WTC11 (cell line): Measurements from ENCODE around the gene ACBD6. TPM values are rescaled to one million over a fixed set of nuclear protein-coding genes. Genes with fewer than 3 reads are reported as not detected.

Experiments used
- ATAC-seq: fragments of 200-7000 bp; cut with Tn5 transposase; 2 replicates; pipeline ENCODE4 v1.10.0; 2021; ENCODE audit warnings: mild to moderate bottlenecking, moderate library complexity
- CTCF ChIA-PET: fragments of 300-600 bp; sonication (Branson Sonifier 250); formaldehyde crosslinking; loops from one replicate; lab custom pipeline; 2021; ENCODE audit warnings: antibody characterized with exemption; lab: Charles Lee
- POLR2A ChIA-PET: fragments of 350-600 bp; sonication (Branson Sonifier 250); formaldehyde crosslinking; loops from one replicate; lab custom pipeline; 2021; ENCODE audit warnings: antibody characterized with exemption; lab: Charles Lee
- DNase-seq: peaks from one replicate; pipeline ENCODE4 v3.0.0; 2021; ENCODE audit warnings: low spot score
- H3K27ac Mint-ChIP-seq: 2 replicates; pipeline ENCODE4 v1.8.0; 2021; ENCODE audit warnings: mixed read lengths
- H3K27me3 Mint-ChIP-seq: 2 replicates; pipeline ENCODE4 v1.8.0; 2021; ENCODE audit warnings: low read depth, mild to moderate bottlenecking, moderate library complexity, mixed read lengths
- H3K36me3 Mint-ChIP-seq: 2 replicates; pipeline ENCODE4 v1.8.0; 2021; ENCODE audit warnings: mixed read lengths
- H3K4me1 Mint-ChIP-seq: 2 replicates; pipeline ENCODE4 v1.8.0; 2022; ENCODE audit warnings: mixed read lengths
- H3K4me3 Mint-ChIP-seq: 2 replicates; pipeline ENCODE4 v1.8.0; 2021; ENCODE audit warnings: mild to moderate bottlenecking, moderate library complexity, mixed read lengths
- H3K9me3 Mint-ChIP-seq: 2 replicates; pipeline ENCODE4 v1.8.0; 2021; ENCODE audit warnings: mixed read lengths
- CREM ChIP-seq: sonication (generic); formaldehyde crosslinking; IDR thresholded peaks from 2 replicates; pipeline ENCODE4 v1.8.1; 2022; ENCODE audit warnings: mild to moderate bottlenecking, missing genetic modification reagents, moderate library complexity
- FOXP1 ChIP-seq: sonication (generic); formaldehyde crosslinking; IDR thresholded peaks from 2 replicates; pipeline ENCODE4 v1.8.0; 2022; ENCODE audit warnings: missing genetic modification reagents, mild to moderate bottlenecking, moderate library complexity, borderline replicate concordance
- GRHL2 ChIP-seq: fragments of 250-450 bp; sonication (Bioruptor Pico); IDR thresholded peaks from 2 replicates; pipeline ENCODE4 v1.8.0; 2022; ENCODE audit warnings: mild to moderate bottlenecking, moderate library complexity; ENCODE audit not compliant: insufficient replicate concordance, severe bottlenecking
- JUN ChIP-seq: sonication (generic); formaldehyde crosslinking; IDR thresholded peaks from 2 replicates; pipeline ENCODE4 v1.8.0; 2023; ENCODE audit warnings: mild to moderate bottlenecking, missing genetic modification reagents
- ZNF232 ChIP-seq: sonication (generic); formaldehyde crosslinking; IDR thresholded peaks from 2 replicates; pipeline ENCODE4 v1.8.0; 2022; ENCODE audit warnings: mild to moderate bottlenecking, missing genetic modification reagents
- ZNF671 ChIP-seq: fragments of 250-450 bp; sonication (Bioruptor Pico); IDR thresholded peaks from 2 replicates; pipeline ENCODE4 v1.8.0; 2021; ENCODE audit warnings: mild to moderate bottlenecking
- total RNA-seq: library from RNA; stranded (reverse); gene quantifications from 3 replicates; pipeline ENCODE4 v1.2.3, GENCODE V29; 2021
- TF ChIP-seq, protein P1 (sequence below): sonication (generic); formaldehyde crosslinking; IDR thresholded peaks from 2 replicates; pipeline ENCODE4 v1.8.1; 2023; ENCODE audit warnings: mild to moderate bottlenecking, missing genetic modification reagents, moderate library complexity
- TF ChIP-seq, protein P2 (sequence below): sonication (generic); formaldehyde crosslinking; conservative IDR thresholded peaks from 2 replicates; pipeline ENCODE4 v1.8.1; 2022; ENCODE audit warnings: mild to moderate bottlenecking, missing genetic modification reagents
- TF ChIP-seq, protein P3 (sequence below): sonication (generic); formaldehyde crosslinking; IDR thresholded peaks from 2 replicates; pipeline ENCODE4 v1.8.0; 2022; ENCODE audit warnings: missing genetic modification reagents
- TF ChIP-seq, protein P4 (sequence below): fragments of 250-450 bp; sonication (Bioruptor Pico); IDR thresholded peaks from 2 replicates; pipeline ENCODE4 v2.1.2; 2022; ENCODE audit warnings: mild to moderate bottlenecking, moderate library complexity
- TF ChIP-seq, protein P5 (sequence below): sonication (generic); formaldehyde crosslinking; IDR thresholded peaks from 2 replicates; pipeline ENCODE4 v1.8.0; 2022; ENCODE audit warnings: mild to moderate bottlenecking, missing genetic modification reagents
- TF ChIP-seq, protein P6 (sequence below): sonication (generic); formaldehyde crosslinking; IDR thresholded peaks from 2 replicates; pipeline ENCODE4 v1.8.1; 2023; ENCODE audit warnings: mild to moderate bottlenecking, missing genetic modification reagents
- TF ChIP-seq, protein P7 (sequence below): sonication (generic); formaldehyde crosslinking; IDR thresholded peaks from 2 replicates; pipeline ENCODE4 v1.8.0; 2023; ENCODE audit warnings: mild to moderate bottlenecking, missing genetic modification reagents
- TF ChIP-seq, protein P8 (sequence below): sonication (generic); formaldehyde crosslinking; IDR thresholded peaks from 2 replicates; pipeline ENCODE4 v1.8.1; 2022; ENCODE audit warnings: missing genetic modification reagents, borderline replicate concordance

The ACBD6 gene
- total RNA-seq, 1 experiment from 2014 or later = 53.5 TPM

DNA sequence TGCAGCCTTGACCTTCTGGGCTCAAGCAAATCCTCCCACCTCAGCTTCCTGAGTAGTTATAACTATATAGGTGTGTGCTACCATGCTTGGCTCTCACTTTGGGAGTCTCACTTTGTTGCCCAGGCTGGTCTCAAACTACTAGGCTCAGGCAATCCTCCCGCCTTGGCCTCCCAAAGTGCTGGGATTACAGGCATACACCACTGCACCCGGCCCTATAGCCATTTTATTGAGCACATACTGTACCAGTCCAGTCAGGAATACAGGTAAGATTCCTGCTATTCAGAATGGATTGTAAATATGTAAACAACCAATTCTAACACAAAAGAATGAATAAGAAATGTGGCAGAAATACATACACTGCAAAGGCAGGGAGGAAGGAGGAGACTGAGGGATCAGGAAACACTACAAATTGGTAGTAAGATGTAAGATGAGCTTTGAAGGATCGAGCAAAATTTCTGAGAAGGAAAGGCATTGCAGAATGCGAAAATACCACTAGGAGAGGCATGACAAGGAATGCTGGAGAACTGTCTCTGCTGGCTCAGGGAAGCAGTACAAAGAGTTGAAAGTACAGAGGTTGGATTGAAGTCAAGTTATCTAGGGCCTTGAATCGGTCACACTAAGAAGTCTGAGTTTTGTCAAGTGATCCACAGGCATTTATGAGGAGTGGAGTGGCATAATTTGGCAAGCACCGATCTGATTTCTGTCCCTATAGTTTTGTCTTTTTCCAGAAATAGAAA lies 211.9 kb downstream of the ACBD6 start:
- POLR2A ChIA-PET = no interaction called here
- TF ChIP-seq, protein P1, sequence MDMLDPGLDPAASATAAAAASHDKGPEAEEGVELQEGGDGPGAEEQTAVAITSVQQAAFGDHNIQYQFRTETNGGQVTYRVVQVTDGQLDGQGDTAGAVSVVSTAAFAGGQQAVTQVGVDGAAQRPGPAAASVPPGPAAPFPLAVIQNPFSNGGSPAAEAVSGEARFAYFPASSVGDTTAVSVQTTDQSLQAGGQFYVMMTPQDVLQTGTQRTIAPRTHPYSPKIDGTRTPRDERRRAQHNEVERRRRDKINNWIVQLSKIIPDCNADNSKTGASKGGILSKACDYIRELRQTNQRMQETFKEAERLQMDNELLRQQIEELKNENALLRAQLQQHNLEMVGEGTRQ = no peak
- TF ChIP-seq ZNF232 (CRISPR knock-in tag) = no peak
- no peak for TF ChIP-seq GRHL2
- TF ChIP-seq, protein P2, sequence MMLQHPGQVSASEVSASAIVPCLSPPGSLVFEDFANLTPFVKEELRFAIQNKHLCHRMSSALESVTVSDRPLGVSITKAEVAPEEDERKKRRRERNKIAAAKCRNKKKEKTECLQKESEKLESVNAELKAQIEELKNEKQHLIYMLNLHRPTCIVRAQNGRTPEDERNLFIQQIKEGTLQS = no peak
- TF ChIP-seq FOXP1 = no peak
- TF ChIP-seq, protein P3, sequence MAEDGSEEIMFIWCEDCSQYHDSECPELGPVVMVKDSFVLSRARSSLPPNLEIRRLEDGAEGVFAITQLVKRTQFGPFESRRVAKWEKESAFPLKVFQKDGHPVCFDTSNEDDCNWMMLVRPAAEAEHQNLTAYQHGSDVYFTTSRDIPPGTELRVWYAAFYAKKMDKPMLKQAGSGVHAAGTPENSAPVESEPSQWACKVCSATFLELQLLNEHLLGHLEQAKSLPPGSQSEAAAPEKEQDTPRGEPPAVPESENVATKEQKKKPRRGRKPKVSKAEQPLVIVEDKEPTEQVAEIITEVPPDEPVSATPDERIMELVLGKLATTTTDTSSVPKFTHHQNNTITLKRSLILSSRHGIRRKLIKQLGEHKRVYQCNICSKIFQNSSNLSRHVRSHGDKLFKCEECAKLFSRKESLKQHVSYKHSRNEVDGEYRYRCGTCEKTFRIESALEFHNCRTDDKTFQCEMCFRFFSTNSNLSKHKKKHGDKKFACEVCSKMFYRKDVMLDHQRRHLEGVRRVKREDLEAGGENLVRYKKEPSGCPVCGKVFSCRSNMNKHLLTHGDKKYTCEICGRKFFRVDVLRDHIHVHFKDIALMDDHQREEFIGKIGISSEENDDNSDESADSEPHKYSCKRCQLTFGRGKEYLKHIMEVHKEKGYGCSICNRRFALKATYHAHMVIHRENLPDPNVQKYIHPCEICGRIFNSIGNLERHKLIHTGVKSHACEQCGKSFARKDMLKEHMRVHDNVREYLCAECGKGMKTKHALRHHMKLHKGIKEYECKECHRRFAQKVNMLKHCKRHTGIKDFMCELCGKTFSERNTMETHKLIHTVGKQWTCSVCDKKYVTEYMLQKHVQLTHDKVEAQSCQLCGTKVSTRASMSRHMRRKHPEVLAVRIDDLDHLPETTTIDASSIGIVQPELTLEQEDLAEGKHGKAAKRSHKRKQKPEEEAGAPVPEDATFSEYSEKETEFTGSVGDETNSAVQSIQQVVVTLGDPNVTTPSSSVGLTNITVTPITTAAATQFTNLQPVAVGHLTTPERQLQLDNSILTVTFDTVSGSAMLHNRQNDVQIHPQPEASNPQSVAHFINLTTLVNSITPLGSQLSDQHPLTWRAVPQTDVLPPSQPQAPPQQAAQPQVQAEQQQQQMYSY (CRISPR knock-in tag) = no peak
- no peak for TF ChIP-seq JUN (CRISPR knock-in tag)
- TF ChIP-seq, protein P4, sequence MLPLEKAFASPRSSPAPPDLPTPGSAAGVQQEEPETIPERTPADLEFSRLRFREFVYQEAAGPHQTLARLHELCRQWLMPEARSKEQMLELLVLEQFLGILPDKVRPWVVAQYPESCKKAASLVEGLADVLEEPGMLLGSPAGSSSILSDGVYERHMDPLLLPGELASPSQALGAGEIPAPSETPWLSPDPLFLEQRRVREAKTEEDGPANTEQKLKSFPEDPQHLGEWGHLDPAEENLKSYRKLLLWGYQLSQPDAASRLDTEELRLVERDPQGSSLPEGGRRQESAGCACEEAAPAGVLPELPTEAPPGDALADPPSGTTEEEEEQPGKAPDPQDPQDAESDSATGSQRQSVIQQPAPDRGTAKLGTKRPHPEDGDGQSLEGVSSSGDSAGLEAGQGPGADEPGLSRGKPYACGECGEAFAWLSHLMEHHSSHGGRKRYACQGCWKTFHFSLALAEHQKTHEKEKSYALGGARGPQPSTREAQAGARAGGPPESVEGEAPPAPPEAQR = no peak
- no peak for TF ChIP-seq ZNF671 (CRISPR knock-in tag)
- Mint-ChIP-seq H3K27me3 (no peaks in the 10 kb centered on the region), H3K4me3 (no peak overlapping the region), H3K9me3 (peaks cover 14% of the 10 kb centered on the region), H3K36me3 (peaks cover 6% of the 10 kb centered on the region), H3K4me1 (no peaks in the 10 kb centered on the region), H3K27ac (no peak overlapping the region)
- DNase-seq (no peak), ATAC-seq (no peak)
- CTCF ChIA-PET = interaction anchor here (1.0 to 1.1 kb wide), 2 partner anchors 12 to 37 kb away, joined by 3 to 4 read pairs; no protein-coding TSS in a partner anchor

DNA sequence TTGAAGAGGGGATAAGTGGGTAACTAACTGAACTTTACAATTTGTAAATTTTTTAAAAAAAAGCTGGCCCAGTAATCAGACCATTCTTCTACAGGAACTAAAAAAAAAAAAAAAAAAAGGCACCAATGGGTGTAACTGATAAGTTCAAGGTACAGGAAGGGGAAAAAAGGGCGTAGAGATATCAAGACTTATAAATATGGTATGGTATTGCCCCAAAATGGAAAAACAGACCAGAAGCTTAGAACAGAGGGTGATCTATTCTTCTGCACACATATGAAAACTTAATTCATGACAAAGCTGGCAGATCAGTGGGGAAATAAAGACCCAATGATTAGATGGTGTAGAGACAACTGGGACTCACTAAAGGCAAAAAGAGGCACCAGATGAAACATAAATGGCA lies 213.4 kb downstream of the ACBD6 start:
- CTCF ChIA-PET = no interaction called here
- TF ChIP-seq, protein P5, sequence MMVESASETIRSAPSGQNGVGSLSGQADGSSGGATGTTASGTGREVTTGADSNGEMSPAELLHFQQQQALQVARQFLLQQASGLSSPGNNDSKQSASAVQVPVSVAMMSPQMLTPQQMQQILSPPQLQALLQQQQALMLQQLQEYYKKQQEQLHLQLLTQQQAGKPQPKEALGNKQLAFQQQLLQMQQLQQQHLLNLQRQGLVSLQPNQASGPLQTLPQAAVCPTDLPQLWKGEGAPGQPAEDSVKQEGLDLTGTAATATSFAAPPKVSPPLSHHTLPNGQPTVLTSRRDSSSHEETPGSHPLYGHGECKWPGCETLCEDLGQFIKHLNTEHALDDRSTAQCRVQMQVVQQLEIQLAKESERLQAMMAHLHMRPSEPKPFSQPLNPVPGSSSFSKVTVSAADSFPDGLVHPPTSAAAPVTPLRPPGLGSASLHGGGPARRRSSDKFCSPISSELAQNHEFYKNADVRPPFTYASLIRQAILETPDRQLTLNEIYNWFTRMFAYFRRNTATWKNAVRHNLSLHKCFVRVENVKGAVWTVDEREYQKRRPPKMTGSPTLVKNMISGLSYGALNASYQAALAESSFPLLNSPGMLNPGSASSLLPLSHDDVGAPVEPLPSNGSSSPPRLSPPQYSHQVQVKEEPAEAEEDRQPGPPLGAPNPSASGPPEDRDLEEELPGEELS (CRISPR knock-in tag) = no peak
- TF ChIP-seq, protein P6, sequence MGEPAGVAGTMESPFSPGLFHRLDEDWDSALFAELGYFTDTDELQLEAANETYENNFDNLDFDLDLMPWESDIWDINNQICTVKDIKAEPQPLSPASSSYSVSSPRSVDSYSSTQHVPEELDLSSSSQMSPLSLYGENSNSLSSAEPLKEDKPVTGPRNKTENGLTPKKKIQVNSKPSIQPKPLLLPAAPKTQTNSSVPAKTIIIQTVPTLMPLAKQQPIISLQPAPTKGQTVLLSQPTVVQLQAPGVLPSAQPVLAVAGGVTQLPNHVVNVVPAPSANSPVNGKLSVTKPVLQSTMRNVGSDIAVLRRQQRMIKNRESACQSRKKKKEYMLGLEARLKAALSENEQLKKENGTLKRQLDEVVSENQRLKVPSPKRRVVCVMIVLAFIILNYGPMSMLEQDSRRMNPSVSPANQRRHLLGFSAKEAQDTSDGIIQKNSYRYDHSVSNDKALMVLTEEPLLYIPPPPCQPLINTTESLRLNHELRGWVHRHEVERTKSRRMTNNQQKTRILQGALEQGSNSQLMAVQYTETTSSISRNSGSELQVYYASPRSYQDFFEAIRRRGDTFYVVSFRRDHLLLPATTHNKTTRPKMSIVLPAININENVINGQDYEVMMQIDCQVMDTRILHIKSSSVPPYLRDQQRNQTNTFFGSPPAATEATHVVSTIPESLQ = no peak
- TF ChIP-seq, protein P1 = no peak
- TF ChIP-seq, protein P7, sequence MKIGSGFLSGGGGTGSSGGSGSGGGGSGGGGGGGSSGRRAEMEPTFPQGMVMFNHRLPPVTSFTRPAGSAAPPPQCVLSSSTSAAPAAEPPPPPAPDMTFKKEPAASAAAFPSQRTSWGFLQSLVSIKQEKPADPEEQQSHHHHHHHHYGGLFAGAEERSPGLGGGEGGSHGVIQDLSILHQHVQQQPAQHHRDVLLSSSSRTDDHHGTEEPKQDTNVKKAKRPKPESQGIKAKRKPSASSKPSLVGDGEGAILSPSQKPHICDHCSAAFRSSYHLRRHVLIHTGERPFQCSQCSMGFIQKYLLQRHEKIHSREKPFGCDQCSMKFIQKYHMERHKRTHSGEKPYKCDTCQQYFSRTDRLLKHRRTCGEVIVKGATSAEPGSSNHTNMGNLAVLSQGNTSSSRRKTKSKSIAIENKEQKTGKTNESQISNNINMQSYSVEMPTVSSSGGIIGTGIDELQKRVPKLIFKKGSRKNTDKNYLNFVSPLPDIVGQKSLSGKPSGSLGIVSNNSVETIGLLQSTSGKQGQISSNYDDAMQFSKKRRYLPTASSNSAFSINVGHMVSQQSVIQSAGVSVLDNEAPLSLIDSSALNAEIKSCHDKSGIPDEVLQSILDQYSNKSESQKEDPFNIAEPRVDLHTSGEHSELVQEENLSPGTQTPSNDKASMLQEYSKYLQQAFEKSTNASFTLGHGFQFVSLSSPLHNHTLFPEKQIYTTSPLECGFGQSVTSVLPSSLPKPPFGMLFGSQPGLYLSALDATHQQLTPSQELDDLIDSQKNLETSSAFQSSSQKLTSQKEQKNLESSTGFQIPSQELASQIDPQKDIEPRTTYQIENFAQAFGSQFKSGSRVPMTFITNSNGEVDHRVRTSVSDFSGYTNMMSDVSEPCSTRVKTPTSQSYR (CRISPR knock-in tag) = no peak
- no peak for TF ChIP-seq ZNF232 (CRISPR knock-in tag)
- TF ChIP-seq, protein P4 = no peak
- TF ChIP-seq, protein P8, sequence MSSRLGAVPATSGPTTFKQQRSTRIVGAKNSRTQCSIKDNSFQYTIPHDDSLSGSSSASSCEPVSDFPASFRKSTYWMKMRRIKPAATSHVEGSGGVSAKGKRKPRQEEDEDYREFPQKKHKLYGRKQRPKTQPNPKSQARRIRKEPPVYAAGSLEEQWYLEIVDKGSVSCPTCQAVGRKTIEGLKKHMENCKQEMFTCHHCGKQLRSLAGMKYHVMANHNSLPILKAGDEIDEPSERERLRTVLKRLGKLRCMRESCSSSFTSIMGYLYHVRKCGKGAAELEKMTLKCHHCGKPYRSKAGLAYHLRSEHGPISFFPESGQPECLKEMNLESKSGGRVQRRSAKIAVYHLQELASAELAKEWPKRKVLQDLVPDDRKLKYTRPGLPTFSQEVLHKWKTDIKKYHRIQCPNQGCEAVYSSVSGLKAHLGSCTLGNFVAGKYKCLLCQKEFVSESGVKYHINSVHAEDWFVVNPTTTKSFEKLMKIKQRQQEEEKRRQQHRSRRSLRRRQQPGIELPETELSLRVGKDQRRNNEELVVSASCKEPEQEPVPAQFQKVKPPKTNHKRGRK = no peak
- TF ChIP-seq CREM (CRISPR knock-in tag) = no peak
- TF ChIP-seq, all 79 proteins: peak for 0
- H3K9me3 Mint-ChIP-seq = peaks cover 8% of the 10 kb centered on the region
- no peaks in the 10 kb centered on the region for H3K4me1 Mint-ChIP-seq
- H3K4me3 Mint-ChIP-seq = no peak overlapping the region
- POLR2A ChIA-PET = interaction anchor here (0.6 kb wide), 1 partner anchor 1817 kb away, joined by 3 read pairs; no protein-coding TSS in a partner anchor
- peaks cover 7% of the 10 kb centered on the region; the same call in 1 of the 2 replicates for H3K36me3 Mint-ChIP-seq
- ATAC-seq (no peak), DNase-seq (no peak)
- no peaks in the 10 kb centered on the region for H3K27me3 Mint-ChIP-seq
- no peak overlapping the region for H3K27ac Mint-ChIP-seq
